Prostate gland (tissue), 2 donors: ENCODE results near the gene SNX9. TPM values are rescaled to one million over a fixed set of nuclear protein-coding genes. Genes with fewer than 3 reads are reported as not detected.
A peak's percentile ranks its signal among the peaks of the same experiment; 100 is the strongest.
"Not testable (repeated sequence)": the region's sequence is repeated elsewhere in the genome, so short reads cannot be mapped to it uniquely, and the experiment has no call there.

Experiments
- DNase-seq: peaks from one replicate; pipeline ENCODE4 v3.0.0-alpha.2; 2019; ENCODE audit warnings: low spot score
- H3K27ac ChIP-seq, 2 donors: fragments of 200-600 bp; sonication (generic); 2 replicates each; pipeline ENCODE4 v1.5.1; 2017 to 2019
- H3K27me3 ChIP-seq: fragments of 200-600 bp; sonication (generic); replicated peaks from 2 replicates; pipeline ENCODE4 v1.5.1; 2019; ENCODE audit not compliant: insufficient read depth
- H3K36me3 ChIP-seq, 2 donors: fragments of 200-600 bp; sonication (generic); 1 replicate in 1 of 2; 2 replicates in 1 of 2; pipeline versions ENCODE4 v1.5.1 to v1.8.1; 2017 to 2019
- H3K4me1 ChIP-seq: fragments of 200-600 bp; sonication (generic); replicated peaks from 2 replicates; pipeline ENCODE4 v1.5.1; 2019
- H3K4me3 ChIP-seq, 2 donors: fragments of 200-600 bp; sonication (generic); 2 replicates each; pipeline ENCODE4 v1.5.1; 2017 to 2019
- H3K9me3 ChIP-seq: fragments of 200-600 bp; sonication (generic); 2 replicates; pipeline ENCODE4 v1.5.1; 2017
- CTCF ChIP-seq, 4 experiments: fragments of 200-600 bp in 2 of 4; fragments of 450-650 bp in 2 of 4; sonication (generic) in 2 of 4; IDR thresholded peaks; 1 replicate in 3 of 4; 2 replicates in 1 of 4; pipeline ENCODE4 v1.5.1; 2016 to 2019; ENCODE audit warnings: antibody characterized with exemption in 4 of 4, mild to moderate bottlenecking in 2 of 4, moderate library complexity in 2 of 4
- POLR2A ChIP-seq: fragments of 450-650 bp; IDR thresholded peaks from one replicate; pipeline ENCODE4 v1.6.1; 2016; ENCODE audit warnings: antibody characterized with exemption, mild to moderate bottlenecking
- POLR2AphosphoS5 ChIP-seq: sonication (generic); formaldehyde crosslinking; IDR thresholded peaks from one replicate; pipeline ENCODE4 v1.6.1; 2017; ENCODE audit warnings: antibody characterized with exemption
- WGBS: methylation state at CpG from one replicate; pipeline ENCODE4 v1.1.5; 2018; 5-methylcytosine and 5-hydroxymethylcytosine counted together
- intact Hi-C: fragments of 100-400 bp; cut with DNase I; formaldehyde crosslinking; loops from one replicate; pipeline ENCODE4 v1.14.2; 2022
- total RNA-seq, 2 donors: library from RNA; depleted of rRNA; stranded (reverse); fragments of >200 nt; gene quantifications; one replicate each; pipeline ENCODE4 v1.1.0, GENCODE V29; 2016

SNX9 gene
- total RNA-seq, 2 donors from 2014 or later = 39.2 to 40.6 TPM

GRCh38 chr6:157849288-157850017, 26.4 kb downstream of the SNX9 start:
- no peak overlapping the region for H3K27ac ChIP-seq
- WGBS = 95% methylated on average over 5 of the region's 5 CpGs
- peaks cover 3% of the 10 kb centered on the region for H3K4me1 ChIP-seq

GRCh38 chr6:157850030-157850429, 27.0 kb downstream of the SNX9 start:
- TF ChIP-seq POLR2A (no peak), POLR2AphosphoS5 (no peak), CTCF (IDR thresholded peaks at IDR 0.05) (no peak)
- no peaks in the 10 kb centered on the region for H3K9me3 ChIP-seq
- H3K27me3 ChIP-seq = no peaks in the 10 kb centered on the region
- no peaks in the 10 kb centered on the region for H3K36me3 ChIP-seq
- H3K27ac ChIP-seq = no peak overlapping the region
- no peak overlapping the region for H3K4me3 ChIP-seq
- no peak for DNase-seq
- intact Hi-C loops = no loop called here
- H3K4me1 ChIP-seq = peaks cover 3% of the 10 kb centered on the region
- WGBS = 91% methylated on average over 4 of the region's 4 CpGs

More at GRCh38 chr6:157849288-157850017, 26.4 kb downstream of the SNX9 start:
- H3K36me3 ChIP-seq = no peaks in the 10 kb centered on the region
- H3K4me3 ChIP-seq = no peak overlapping the region
- intact Hi-C loops = no loop called here
- H3K27me3 ChIP-seq = no peaks in the 10 kb centered on the region
- no peaks in the 10 kb centered on the region for H3K9me3 ChIP-seq
- TF ChIP-seq POLR2AphosphoS5 = no peak
- no peak for DNase-seq

GRCh38 chr6:157853018-157853805, 30.2 kb downstream of the SNX9 start:
- WGBS = 93% methylated on average over 2 of the region's 2 CpGs
- no peak for TF ChIP-seq POLR2AphosphoS5
- TF ChIP-seq POLR2A = no peak
- no peak for TF ChIP-seq CTCF (IDR thresholded peaks at IDR 0.05)
- DNase-seq = no peak
- Histone ChIP-seq H3K4me1 (peaks cover under 1% of the 10 kb centered on the region), H3K4me3 (no peak overlapping the region), H3K36me3 (no peaks in the 10 kb centered on the region), H3K9me3 (no peaks in the 10 kb centered on the region), H3K27ac (peak overlapping the region; percentile 12 to 30), H3K27me3 (no peaks in the 10 kb centered on the region)
- intact Hi-C loops = no loop called here

- Histone ChIP-seq H3K4me3 (no peak overlapping the region), H3K4me1 (no peaks in the 10 kb centered on the region), H3K9me3 (no peaks in the 10 kb centered on the region), H3K36me3 (no peaks in the 10 kb centered on the region), H3K27ac (peak overlapping the region; percentile 12 to 30), H3K27me3 (no peaks in the 10 kb centered on the region)
- WGBS = 59% methylated on average over 1 of the region's 1 CpG
- TF ChIP-seq CTCF (IDR thresholded peaks at IDR 0.05) = no peak
- peak; percentile 35 for TF ChIP-seq POLR2AphosphoS5
- TF ChIP-seq POLR2A = no peak
- intact Hi-C loops = no loop called here
- no peak for DNase-seq
Observed at GRCh38 chr6:157853902-157854502, 31.0 kb downstream of the SNX9 start.

- no peak overlapping the region for H3K4me3 ChIP-seq
- H3K27me3 ChIP-seq = no peaks in the 10 kb centered on the region
- 93% methylated on average over 5 of the region's 5 CpGs for WGBS
- intact Hi-C loops = no loop called here
- TF ChIP-seq POLR2AphosphoS5 = no peak
- TF ChIP-seq POLR2A = no peak
- TF ChIP-seq CTCF (IDR thresholded peaks at IDR 0.05) = no peak
- peak overlapping the region in 1 of 2 donors; percentile 10 for H3K27ac ChIP-seq
- DNase-seq = no peak
- H3K4me1 ChIP-seq = no peaks in the 10 kb centered on the region
- no peaks in the 10 kb centered on the region for H3K9me3 ChIP-seq
- no peaks in the 10 kb centered on the region for H3K36me3 ChIP-seq
Observed at GRCh38 chr6:157855325-157855724, 32.3 kb downstream of the SNX9 start.

- H3K27me3 ChIP-seq, H3K36me3 ChIP-seq, H3K9me3 ChIP-seq, H3K4me3 ChIP-seq, H3K4me1 ChIP-seq, DNase-seq, intact Hi-C loops: not testable (repeated sequence)
- 44% methylated on average over 10 of the region's 10 CpGs for WGBS
- H3K27ac ChIP-seq = peak overlapping the region in 1 of 2 donors; percentile 10
Observed at GRCh38 chr6:157855804-157856203, 32.8 kb downstream of the SNX9 start.

- H3K36me3 ChIP-seq, H3K4me3 ChIP-seq, H3K27me3 ChIP-seq, H3K4me1 ChIP-seq, H3K27ac ChIP-seq, DNase-seq, H3K9me3 ChIP-seq, intact Hi-C loops: not testable (repeated sequence)
- 89% methylated on average over 1 of the region's 1 CpG for WGBS
Observed at GRCh38 chr6:157858664-157859063, 35.6 kb downstream of the SNX9 start.
